Neutrophil (primary cell): Measurements from ENCODE around the gene KLHDC7B.

Experiments used
- H3K27ac ChIP-seq: fragments of 200-600 bp; sonication (generic); 2 replicates; pipeline ENCODE4 v1.5.1; 2016; ENCODE audit warnings: mild to moderate bottlenecking, moderate library complexity
- H3K27me3 ChIP-seq: fragments of 200-600 bp; sonication (generic); 2 replicates; pipeline ENCODE4 v1.6.0; 2016; ENCODE audit warnings: mild to moderate bottlenecking
- H3K36me3 ChIP-seq: fragments of 200-600 bp; sonication (generic); 2 replicates; pipeline ENCODE4 v1.5.1; 2017
- H3K4me1 ChIP-seq, 2 experiments: fragments of 200-600 bp in 1 of 2; sonication (generic) in 1 of 2; 1 replicate in 1 of 2; 2 replicates in 1 of 2; pipeline versions ENCODE4 v1.5.1 to v1.6.1; 2013 to 2016; ENCODE audit warnings: low read depth in 1 of 2, low read length in 1 of 2, mild to moderate bottlenecking in 1 of 2, moderate library complexity in 1 of 2; ENCODE audit not compliant: control insufficient read depth in 1 of 2, insufficient read depth in 1 of 2
- H3K4me3 ChIP-seq, 2 experiments: fragments of 200-600 bp in 1 of 2; sonication (generic) in 1 of 2; 1 replicate in 1 of 2; 2 replicates in 1 of 2; pipeline ENCODE4 v1.5.1; 2013 to 2016; ENCODE audit warnings: low read depth in 1 of 2, low read length in 1 of 2, mild to moderate bottlenecking in 1 of 2, moderate library complexity in 1 of 2
- H3K9me3 ChIP-seq: fragments of 200-600 bp; sonication (generic); 2 replicates; pipeline ENCODE4 v1.5.1; 2016
- CTCF ChIP-seq: fragments of 200-600 bp; sonication (generic); IDR thresholded peaks from 2 replicates; pipeline ENCODE4 v1.5.1; 2016; ENCODE audit warnings: antibody characterized with exemption

The KLHDC7B gene

GRCh38 chr22:50584106-50585096, 38.7 kb downstream of the KLHDC7B start:
- H3K9me3 ChIP-seq: no peaks in the 10 kb centered on the region
- H3K4me1 ChIP-seq: peaks cover 19% of the 10 kb centered on the region in 2 experiments
- no peak overlapping the region for H3K27ac ChIP-seq
- H3K4me3 ChIP-seq: no peak overlapping the region
- H3K27me3 ChIP-seq: no peaks in the 10 kb centered on the region
- no peak for TF ChIP-seq CTCF
- peaks cover 18% of the 10 kb centered on the region for H3K36me3 ChIP-seq

GRCh38 chr22:50585238-50585637, 39.5 kb downstream of the KLHDC7B start:
- H3K4me3 ChIP-seq: no peak overlapping the region
- TF ChIP-seq CTCF: no peak
- H3K36me3 ChIP-seq: peaks cover 9% of the 10 kb centered on the region
- no peaks in the 10 kb centered on the region for H3K9me3 ChIP-seq
- peaks cover 19% of the 10 kb centered on the region in 2 experiments for H3K4me1 ChIP-seq
- H3K27ac ChIP-seq: no peak overlapping the region
- H3K27me3 ChIP-seq: no peaks in the 10 kb centered on the region

GRCh38 chr22:50585781-50586180, 40.1 kb downstream of the KLHDC7B start:
- no peaks in the 10 kb centered on the region for H3K27me3 ChIP-seq
- peaks cover 5% of the 10 kb centered on the region for H3K36me3 ChIP-seq
- H3K9me3 ChIP-seq: no peaks in the 10 kb centered on the region
- H3K4me3 ChIP-seq: no peak overlapping the region
- TF ChIP-seq CTCF: no peak
- no peak overlapping the region for H3K27ac ChIP-seq
- H3K4me1 ChIP-seq: peaks cover 19% of the 10 kb centered on the region in 2 experiments

- Histone ChIP-seq H3K9me3 (no peaks in the 10 kb centered on the region), H3K27me3 (no peaks in the 10 kb centered on the region), H3K4me3 (no peak overlapping the region), H3K4me1 (peaks cover 15 to 16% of the 10 kb centered on the region in 2 experiments), H3K27ac (no peak overlapping the region), H3K36me3 (no peaks in the 10 kb centered on the region)
- TF ChIP-seq CTCF: no peak
Observed at GRCh38 chr22:50586416-50586815, 40.7 kb downstream of the KLHDC7B start.

- no peak overlapping the region for H3K27ac ChIP-seq
- no peak for TF ChIP-seq CTCF
- H3K27me3 ChIP-seq: no peaks in the 10 kb centered on the region
- no peaks in the 10 kb centered on the region for H3K36me3 ChIP-seq
- H3K4me3 ChIP-seq: no peak overlapping the region
- no peaks in the 10 kb centered on the region for H3K9me3 ChIP-seq
- peaks cover 8 to 9% of the 10 kb centered on the region in 2 experiments for H3K4me1 ChIP-seq
Observed at GRCh38 chr22:50587407-50587806, 41.7 kb downstream of the KLHDC7B start.
